Mucosa of rectum (tissue), 2 donors: ENCODE measurements around the gene IL6ST.

ENCODE experiments used
- H3K27ac ChIP-seq, 2 donors: one replicate each; pipeline ENCODE4 v1.7.0; 2013; ENCODE audit warnings: inconsistent platforms in 2 of 2, low read depth in 2 of 2, low read length in 2 of 2
- H3K27me3 ChIP-seq, 2 donors: one replicate each; pipeline ENCODE4 v1.7.0; 2013; ENCODE audit warnings: low read length in 2 of 2; ENCODE audit not compliant: control insufficient read depth in 2 of 2, insufficient read depth in 2 of 2
- H3K36me3 ChIP-seq, 2 donors: one replicate each; pipeline ENCODE4 v1.7.0; 2013; ENCODE audit warnings: low read length in 2 of 2; ENCODE audit not compliant: control insufficient read depth in 2 of 2, insufficient read depth in 2 of 2
- H3K4me1 ChIP-seq, 2 donors: one replicate each; pipeline ENCODE4 v1.7.0; 2013; ENCODE audit warnings: low read length in 2 of 2, mild to moderate bottlenecking in 1 of 2; ENCODE audit not compliant: control insufficient read depth in 2 of 2, insufficient read depth in 2 of 2
- H3K4me3 ChIP-seq, 2 donors: one replicate each; pipeline ENCODE4 v1.7.0; 2013; ENCODE audit warnings: low read length in 2 of 2
- H3K9ac ChIP-seq, 2 donors: one replicate each; pipeline ENCODE4 v1.7.0; 2013; ENCODE audit warnings: low read length in 2 of 2, low read depth in 1 of 2, mild to moderate bottlenecking in 1 of 2
- H3K9me3 ChIP-seq, 2 donors: one replicate each; pipeline ENCODE4 v1.7.0; 2013; ENCODE audit warnings: low read length in 2 of 2; ENCODE audit not compliant: control insufficient read depth in 2 of 2
- donor health status: healthy.
- donor health status: Normal muscosa, but diverticular disease.

The IL6ST gene

DNA sequence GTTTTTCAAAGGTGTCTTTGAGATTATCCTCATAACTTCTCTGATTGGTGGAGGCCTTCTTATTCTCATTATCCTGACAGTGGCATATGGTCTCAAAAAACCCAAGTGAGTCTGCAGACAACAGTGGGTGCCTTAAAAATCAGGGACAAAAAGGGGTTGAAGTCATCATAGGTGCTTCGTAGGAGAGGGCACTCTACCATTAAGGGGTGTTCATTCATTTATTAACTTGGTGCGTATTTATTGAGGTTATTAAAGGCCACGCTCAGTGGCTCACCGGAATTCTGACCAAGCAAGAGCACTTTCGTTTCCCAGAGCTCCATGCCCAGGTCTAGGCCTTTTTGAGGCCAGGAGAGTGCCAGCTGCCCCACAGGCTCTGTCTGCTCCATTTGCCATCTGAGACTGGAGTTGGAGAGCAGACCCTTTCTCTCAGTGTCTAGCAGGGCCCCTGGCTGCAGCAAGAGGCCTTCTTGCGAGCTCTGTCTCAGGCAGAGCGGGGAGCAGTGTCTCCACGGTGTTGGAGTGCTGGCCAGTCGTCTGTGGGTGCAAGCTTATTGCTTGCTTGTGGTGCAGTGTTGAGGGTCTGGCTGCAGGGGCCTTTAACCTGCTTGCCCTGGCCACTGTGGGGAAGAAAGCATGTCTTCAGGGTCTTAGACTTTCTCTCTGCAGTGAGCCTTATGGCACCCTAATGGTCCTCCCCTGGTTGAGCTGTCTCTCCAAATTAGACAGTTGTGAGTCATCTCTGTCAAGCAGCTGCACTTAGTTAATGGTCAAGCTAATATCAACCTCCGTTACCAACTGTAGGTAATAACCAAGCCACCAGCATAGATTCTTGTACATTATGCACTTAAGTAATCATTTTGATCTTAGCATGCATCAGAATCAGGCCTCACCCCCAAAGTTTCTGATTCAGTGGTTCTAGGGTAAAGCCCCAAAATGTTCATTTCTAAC lies 81.0 kb downstream of the IL6ST start:
- Histone ChIP-seq H3K9me3 (no peaks in the 10 kb centered on the region), H3K27ac (no peak overlapping the region), H3K4me3 (no peak overlapping the region), H3K36me3 (no peaks in the 10 kb centered on the region), H3K27me3 (no peaks in the 10 kb centered on the region), H3K9ac (no peak overlapping the region), H3K4me1 (no peaks in the 10 kb centered on the region)

DNA sequence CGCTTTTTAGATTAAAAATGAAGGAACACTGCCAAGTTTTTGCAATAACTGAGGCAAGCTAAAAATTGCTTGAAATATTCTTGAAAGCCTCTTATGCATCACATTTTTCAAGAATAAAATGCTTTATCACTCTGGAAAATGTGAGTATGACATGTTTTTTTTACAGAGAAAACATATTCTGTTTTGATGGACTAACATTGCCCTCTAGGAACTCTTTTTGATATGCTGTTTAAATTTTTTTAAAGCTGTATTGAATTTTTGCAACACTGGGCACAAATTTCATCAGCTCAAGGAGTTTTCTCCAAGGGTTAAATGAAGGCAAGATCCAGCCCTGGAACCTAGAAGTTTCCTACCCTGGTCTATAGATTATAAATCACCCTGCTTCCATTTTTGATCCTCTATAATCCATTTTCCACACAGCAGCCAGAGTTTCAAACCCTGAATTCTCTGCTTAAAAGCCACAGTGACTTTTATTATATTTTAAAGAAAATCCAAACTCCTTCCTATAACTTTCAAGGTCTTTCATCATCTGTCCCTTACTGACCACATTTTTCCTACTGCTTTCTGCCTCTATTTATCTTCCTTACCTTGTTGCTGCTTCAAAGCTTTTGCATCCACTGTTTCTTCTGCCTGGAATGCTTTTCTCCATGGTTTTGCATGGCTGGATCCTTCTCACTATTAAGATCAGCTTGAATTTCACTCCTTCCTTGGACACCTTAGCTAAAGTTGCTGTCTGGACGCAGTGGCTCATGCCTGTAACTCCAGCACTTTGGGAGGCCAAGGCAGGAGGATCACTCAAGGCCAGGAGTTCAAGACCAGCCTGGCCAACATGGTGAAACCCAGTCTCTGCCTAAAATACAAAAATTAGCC lies 82.7 kb downstream of the IL6ST start:
- Histone ChIP-seq H3K36me3 (no peaks in the 10 kb centered on the region), H3K4me1 (no peaks in the 10 kb centered on the region), H3K27ac (no peak overlapping the region), H3K27me3 (no peaks in the 10 kb centered on the region), H3K4me3 (no peak overlapping the region), H3K9me3 (no peaks in the 10 kb centered on the region), H3K9ac (no peak overlapping the region)

DNA sequence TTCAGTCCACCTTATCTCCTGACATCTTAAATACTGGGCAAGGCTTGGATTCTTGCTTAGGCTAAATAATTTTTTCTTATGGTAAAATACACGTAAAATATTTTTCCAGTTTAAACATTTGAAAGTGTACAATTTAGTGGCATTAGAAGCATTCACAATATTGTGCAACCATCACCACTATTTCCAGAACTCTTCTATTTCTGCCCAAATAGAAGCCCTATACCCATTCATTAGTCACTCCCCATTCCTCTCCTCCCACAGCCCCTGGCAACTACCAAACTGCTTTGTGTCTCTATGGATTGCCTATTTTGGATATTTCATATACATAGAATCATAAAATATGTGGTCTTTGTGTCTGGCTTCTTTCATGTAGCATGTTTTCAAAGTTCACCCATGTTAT lies 86.0 kb downstream of the IL6ST start:
- H3K27ac ChIP-seq: no peak overlapping the region
- H3K27me3 ChIP-seq: no peaks in the 10 kb centered on the region
- no peaks in the 10 kb centered on the region for H3K9me3 ChIP-seq
- no peak overlapping the region for H3K4me3 ChIP-seq
- no peaks in the 10 kb centered on the region for H3K36me3 ChIP-seq
- H3K4me1 ChIP-seq: no peaks in the 10 kb centered on the region
- H3K9ac ChIP-seq: no peak overlapping the region

DNA sequence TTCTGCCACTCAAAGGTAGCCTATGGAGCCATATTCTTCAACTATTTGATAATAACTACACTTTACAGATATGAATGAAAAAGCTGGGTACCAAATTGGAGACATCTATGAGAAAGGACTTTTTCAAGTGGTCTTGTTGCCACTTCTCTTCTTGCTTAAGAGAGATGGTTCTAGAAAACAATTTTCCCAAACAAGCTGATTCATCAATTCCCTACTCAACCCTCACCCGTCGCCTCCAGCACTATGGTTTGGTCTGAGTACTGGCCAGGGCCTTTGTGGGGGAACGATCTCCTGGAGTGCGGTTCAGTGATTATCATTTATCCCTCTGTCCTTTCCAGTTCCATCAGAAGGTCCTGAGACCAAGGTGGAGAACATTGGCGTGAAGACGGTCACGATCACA lies 86.8 kb downstream of the IL6ST start:
- Histone ChIP-seq H3K4me3 (no peak overlapping the region), H3K9me3 (no peaks in the 10 kb centered on the region), H3K36me3 (no peaks in the 10 kb centered on the region), H3K4me1 (no peaks in the 10 kb centered on the region), H3K9ac (no peak overlapping the region), H3K27ac (no peak overlapping the region), H3K27me3 (no peaks in the 10 kb centered on the region)

DNA sequence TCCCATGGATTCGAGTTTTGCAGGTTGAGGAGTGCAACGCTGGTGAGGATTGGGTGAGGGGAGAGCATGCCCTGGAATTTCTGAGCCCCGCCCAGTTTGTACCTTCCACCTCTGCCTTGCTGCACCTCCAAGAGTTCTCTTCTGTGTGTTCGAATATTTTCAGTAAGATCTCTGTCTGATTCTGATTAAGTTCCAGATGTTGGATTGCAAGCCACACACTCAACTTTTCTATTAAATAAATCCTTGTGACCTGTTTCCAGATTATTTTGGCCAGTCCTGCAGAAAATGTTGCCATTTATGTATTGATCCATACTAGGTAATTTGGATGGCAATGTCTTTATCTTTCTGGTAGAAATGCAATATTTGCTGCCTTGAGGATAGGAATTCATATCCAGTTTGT lies 89.5 kb downstream of the IL6ST start:
- Histone ChIP-seq H3K4me3 (no peak overlapping the region), H3K4me1 (no peaks in the 10 kb centered on the region), H3K27me3 (no peaks in the 10 kb centered on the region), H3K9ac (no peak overlapping the region), H3K27ac (no peak overlapping the region), H3K9me3 (no peaks in the 10 kb centered on the region), H3K36me3 (no peaks in the 10 kb centered on the region)

DNA sequence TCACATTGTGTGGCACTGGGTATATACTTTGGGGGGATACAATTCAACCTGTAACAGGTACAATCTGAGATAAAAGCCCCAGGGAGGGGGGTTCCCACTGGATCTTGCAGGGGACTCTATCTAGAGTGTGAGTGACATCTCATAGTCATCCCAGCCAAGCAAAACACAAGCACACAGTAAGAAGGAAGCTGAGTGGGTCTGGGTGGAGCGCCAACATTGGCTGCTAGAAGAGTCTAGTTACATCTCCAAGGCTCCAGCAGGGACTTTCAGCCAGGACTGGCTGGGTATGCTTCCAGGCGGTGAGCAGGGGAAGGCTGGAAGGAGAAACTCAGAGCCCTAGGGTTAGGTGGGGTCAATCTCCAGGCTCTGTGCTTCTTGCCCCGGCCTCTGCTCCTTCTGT lies 90.6 kb downstream of the IL6ST start:
- H3K4me1 ChIP-seq: no peaks in the 10 kb centered on the region
- no peaks in the 10 kb centered on the region for H3K9me3 ChIP-seq
- no peaks in the 10 kb centered on the region for H3K36me3 ChIP-seq
- H3K4me3 ChIP-seq: no peak overlapping the region
- no peak overlapping the region for H3K27ac ChIP-seq
- H3K9ac ChIP-seq: no peak overlapping the region
- no peaks in the 10 kb centered on the region for H3K27me3 ChIP-seq

DNA sequence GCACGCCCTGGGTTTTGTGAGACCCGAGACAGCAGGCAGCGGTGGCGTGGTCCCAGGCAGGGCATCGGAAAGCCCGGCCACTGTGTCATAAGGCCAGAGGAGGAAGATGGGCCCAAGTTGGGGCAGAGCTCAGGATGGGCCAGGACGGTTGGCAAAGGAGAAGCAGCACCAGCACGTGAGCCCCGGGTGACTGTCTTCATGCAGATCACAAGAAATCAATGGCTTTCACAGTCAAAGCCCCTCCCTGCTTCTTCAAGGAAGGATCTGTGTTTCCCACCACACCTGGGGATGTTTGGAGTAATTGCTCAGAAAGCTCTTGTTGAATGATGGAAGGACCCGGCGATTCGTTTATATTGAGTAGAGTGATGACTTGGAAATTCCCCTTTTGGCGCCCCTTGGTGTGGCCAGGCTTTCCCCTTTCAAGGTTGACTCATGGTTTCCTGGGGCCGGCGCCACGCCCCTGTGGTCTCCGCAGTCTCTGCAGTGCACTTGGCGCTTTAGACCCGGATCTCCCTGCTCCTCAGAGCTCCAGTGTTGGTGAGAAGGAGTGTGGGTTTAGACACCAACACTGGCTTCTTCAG lies 91.6 kb downstream of the IL6ST start:
- H3K9ac ChIP-seq: no peak overlapping the region
- H3K27me3 ChIP-seq: no peaks in the 10 kb centered on the region
- no peak overlapping the region for H3K27ac ChIP-seq
- no peaks in the 10 kb centered on the region for H3K9me3 ChIP-seq
- no peaks in the 10 kb centered on the region for H3K4me1 ChIP-seq
- H3K36me3 ChIP-seq: no peaks in the 10 kb centered on the region
- no peak overlapping the region for H3K4me3 ChIP-seq

DNA sequence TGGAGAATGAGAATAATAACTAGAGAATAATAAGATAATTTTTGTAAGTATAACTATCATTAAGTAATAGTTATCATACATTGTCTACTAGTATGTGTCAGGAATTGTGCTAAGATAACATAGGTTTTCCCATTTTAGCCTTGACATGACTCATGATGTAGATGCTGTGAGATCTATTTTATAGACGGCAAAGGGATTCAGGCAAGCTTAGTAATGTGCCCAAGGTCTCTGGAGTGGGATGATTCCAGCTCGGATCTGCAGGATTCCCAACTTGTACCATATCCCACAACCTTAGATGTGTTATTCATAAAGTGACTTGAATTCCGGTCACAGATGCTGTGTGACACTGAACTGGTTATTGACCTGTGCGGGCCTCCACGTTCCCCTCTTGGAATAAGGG lies 92.1 kb downstream of the IL6ST start:
- Histone ChIP-seq H3K4me3 (no peak overlapping the region), H3K36me3 (no peaks in the 10 kb centered on the region), H3K4me1 (no peaks in the 10 kb centered on the region), H3K9me3 (no peaks in the 10 kb centered on the region), H3K9ac (no peak overlapping the region), H3K27ac (no peak overlapping the region), H3K27me3 (no peaks in the 10 kb centered on the region)

DNA sequence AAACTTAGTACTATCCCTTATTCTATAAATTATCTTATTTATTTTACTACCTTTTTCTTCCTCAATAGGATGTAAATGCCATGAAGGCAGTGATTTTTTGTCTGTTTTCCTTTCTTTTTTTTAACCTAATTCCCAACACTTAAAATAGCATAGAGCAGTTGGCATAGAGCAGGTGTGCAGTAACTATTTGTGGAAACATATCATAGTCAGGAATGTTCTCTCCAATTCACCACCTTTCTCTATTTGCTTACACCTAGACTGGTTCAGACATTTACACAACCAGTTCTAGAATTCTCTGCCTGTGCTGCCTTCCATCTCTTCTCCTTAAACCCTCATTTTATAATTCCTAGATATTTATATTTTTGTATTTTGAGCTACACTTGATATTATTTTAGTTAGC lies 94.0 kb downstream of the IL6ST start:
- Histone ChIP-seq H3K9ac (no peak overlapping the region), H3K9me3 (no peaks in the 10 kb centered on the region), H3K27ac (no peak overlapping the region), H3K4me1 (no peaks in the 10 kb centered on the region), H3K27me3 (no peaks in the 10 kb centered on the region), H3K36me3 (no peaks in the 10 kb centered on the region), H3K4me3 (no peak overlapping the region)

DNA sequence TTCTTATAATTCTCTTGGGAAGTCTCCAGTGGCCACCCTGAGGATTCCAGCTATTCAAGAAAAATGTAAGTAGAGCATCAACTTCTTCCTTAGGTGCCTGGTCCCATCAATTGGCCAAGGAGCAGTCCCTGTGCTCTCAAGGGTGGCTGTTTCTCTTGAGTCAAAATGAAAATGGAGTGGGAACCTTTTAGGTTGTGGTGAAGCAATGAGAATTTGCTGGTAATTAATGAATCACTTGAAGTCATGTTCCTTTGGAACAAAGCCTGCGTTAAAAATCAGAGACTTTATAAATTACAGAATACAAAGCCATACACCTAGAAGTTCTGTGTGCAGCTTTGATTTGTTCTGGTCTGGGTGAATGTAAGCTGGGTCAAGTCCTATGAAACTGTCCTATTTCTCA lies 94.7 kb downstream of the IL6ST start:
- Histone ChIP-seq H3K27me3 (no peaks in the 10 kb centered on the region), H3K9ac (no peak overlapping the region), H3K9me3 (no peaks in the 10 kb centered on the region), H3K4me3 (no peak overlapping the region), H3K36me3 (no peaks in the 10 kb centered on the region), H3K4me1 (no peaks in the 10 kb centered on the region), H3K27ac (no peak overlapping the region)
